Mesendoderm (in vitro differentiated cells): Measurements from ENCODE around the gene ADH1C.
"Not testable (repeated sequence)": the region's sequence is repeated elsewhere in the genome, so short reads cannot be mapped to it uniquely, and the experiment has no call there.

Experiments used
- DNase-seq: peaks from one replicate; pipeline ENCODE4 v3.0.0; 2013
- H2AK5ac ChIP-seq: 2 replicates; pipeline ENCODE4 v1.6.1; 2013; ENCODE audit warnings: low read length, inconsistent platforms
- H2BK120ac ChIP-seq: 2 replicates; pipeline ENCODE4 v1.6.1; 2013; ENCODE audit warnings: low read depth, mild to moderate bottlenecking, low read length, moderate library complexity, mixed read lengths
- H2BK15ac ChIP-seq: replicated peaks from 2 replicates; pipeline ENCODE4 v1.6.1; 2013; ENCODE audit warnings: low read depth, mild to moderate bottlenecking, moderate library complexity
- H2BK5ac ChIP-seq: 2 replicates; pipeline ENCODE4 v1.6.1; 2013; ENCODE audit warnings: low read length, inconsistent platforms
- H3K18ac ChIP-seq: 2 replicates; pipeline ENCODE4 v1.6.1; 2013; ENCODE audit warnings: mild to moderate bottlenecking, low read length, mixed read lengths
- H3K23ac ChIP-seq: one replicate; pipeline ENCODE4 v1.6.1; 2013; ENCODE audit warnings: low read length
- H3K27ac ChIP-seq: 2 replicates; pipeline ENCODE4 v1.5.1; 2013; ENCODE audit warnings: low read depth, mild to moderate bottlenecking, inconsistent platforms, low read length, moderate library complexity
- H3K27me3 ChIP-seq: 2 replicates; pipeline ENCODE4 v1.6.1; 2013; ENCODE audit warnings: low read length, control low read depth, mild to moderate bottlenecking, inconsistent platforms; ENCODE audit not compliant: insufficient read depth, poor library complexity
- H3K36me3 ChIP-seq: 2 replicates; pipeline ENCODE4 v1.6.1; 2013; ENCODE audit warnings: low read length, inconsistent platforms; ENCODE audit not compliant: control insufficient read depth, insufficient read depth
- H3K4ac ChIP-seq: one replicate; pipeline ENCODE4 v1.6.1; 2013; ENCODE audit warnings: low read depth, mild to moderate bottlenecking, low read length, moderate library complexity
- H3K4me1 ChIP-seq: 2 replicates; pipeline ENCODE4 v1.6.1; 2013; ENCODE audit warnings: low read depth, low read length, inconsistent platforms; ENCODE audit not compliant: control insufficient read depth
- H3K4me2 ChIP-seq: 2 replicates; pipeline ENCODE4 v1.6.1; 2013; ENCODE audit warnings: low read length
- H3K4me3 ChIP-seq: 2 replicates; pipeline ENCODE4 v1.5.1; 2013; ENCODE audit warnings: mild to moderate bottlenecking, low read length
- H3K56ac ChIP-seq: one replicate; pipeline ENCODE4 v1.6.1; 2013; ENCODE audit warnings: low read length
- H3K79me1 ChIP-seq: 2 replicates; pipeline ENCODE4 v1.6.1; 2013; ENCODE audit warnings: low read length, inconsistent platforms
- H3K79me2 ChIP-seq: 2 replicates; pipeline ENCODE4 v1.6.1; 2013; ENCODE audit warnings: mild to moderate bottlenecking, low read length; ENCODE audit not compliant: control insufficient read depth, insufficient read depth
- H3K9ac ChIP-seq: 2 replicates; pipeline ENCODE4 v1.6.1; 2013; ENCODE audit warnings: low read length, inconsistent platforms
- H4K5ac ChIP-seq: one replicate; pipeline ENCODE4 v1.6.1; 2013; ENCODE audit warnings: low read length
- H4K8ac ChIP-seq: one replicate; pipeline ENCODE4 v1.6.1; 2013; ENCODE audit warnings: low read depth, mild to moderate bottlenecking, control low read depth, low read length, moderate library complexity
- WGBS: extraction: QIAGEN DNeasy Blood & Tissue Kit; methylation state at CpG from one replicate; pipeline ENCODE4 v1.1.7; 2013; ENCODE audit warnings: low lambda C conversion rate, missing lambda C conversion rate; ENCODE audit not compliant: insufficient coverage; ENCODE audit errors: extremely low coverage; 5-methylcytosine and 5-hydroxymethylcytosine counted together

ADH1C gene

GRCh38 chr4:99356149-99356548 lies 3.6 kb upstream of the ADH1C start:
- not testable (repeated sequence) for H4K5ac ChIP-seq, H3K4ac ChIP-seq, H2BK15ac ChIP-seq, H3K79me2 ChIP-seq, DNase-seq, H3K9ac ChIP-seq, H2AK5ac ChIP-seq, H3K18ac ChIP-seq, H2BK120ac ChIP-seq, H2BK5ac ChIP-seq, H3K27ac ChIP-seq, H4K8ac ChIP-seq, H3K4me3 ChIP-seq, H3K4me1 ChIP-seq, H3K56ac ChIP-seq, H3K36me3 ChIP-seq, H3K4me2 ChIP-seq, H3K23ac ChIP-seq, H3K27me3 ChIP-seq, H3K79me1 ChIP-seq
- WGBS = no CpG with 5 or more reads among the region's 10 CpGs

- no CpG with 5 or more reads among the region's 2 CpGs for WGBS
- Histone ChIP-seq H3K4me3 (no peak overlapping the region), H3K9ac (no peak overlapping the region), H2BK120ac (no peak overlapping the region), H3K27me3 (no peaks in the 10 kb centered on the region), H3K79me1 (no peaks in the 10 kb centered on the region), H3K4ac (no peak overlapping the region), H4K8ac (no peak overlapping the region), H3K23ac (no peak overlapping the region), H2BK15ac (no peak overlapping the region), H3K4me1 (no peaks in the 10 kb centered on the region), H3K36me3 (no peaks in the 10 kb centered on the region), H3K4me2 (no peak overlapping the region), H3K27ac (no peak overlapping the region), H3K56ac (no peak overlapping the region), H2BK5ac (no peak overlapping the region), H3K18ac (no peak overlapping the region), H2AK5ac (no peak overlapping the region), H4K5ac (no peak overlapping the region), H3K79me2 (no peaks in the 10 kb centered on the region)
- no peak for DNase-seq
These were observed 1.1 kb downstream of the ADH1C start for GRCh38 chr4:99351487-99351886.

GRCh38 chr4:99349338-99349737 lies 3.2 kb downstream of the ADH1C start:
- Histone ChIP-seq H2BK5ac (no peak overlapping the region), H3K4me2 (no peak overlapping the region), H2BK15ac (no peak overlapping the region), H3K4me3 (no peak overlapping the region), H3K56ac (no peak overlapping the region), H3K4me1 (no peaks in the 10 kb centered on the region), H3K27me3 (no peaks in the 10 kb centered on the region), H4K5ac (no peak overlapping the region), H3K9ac (no peak overlapping the region), H3K18ac (no peak overlapping the region), H3K79me2 (no peaks in the 10 kb centered on the region), H3K36me3 (no peaks in the 10 kb centered on the region), H3K4ac (no peak overlapping the region), H3K79me1 (no peaks in the 10 kb centered on the region), H4K8ac (no peak overlapping the region), H2BK120ac (no peak overlapping the region), H3K27ac (no peak overlapping the region), H2AK5ac (no peak overlapping the region), H3K23ac (no peak overlapping the region)
- no peak for DNase-seq

- H4K5ac ChIP-seq, H2BK120ac ChIP-seq, H3K4me3 ChIP-seq, H3K18ac ChIP-seq, H3K23ac ChIP-seq, H3K36me3 ChIP-seq, DNase-seq, H3K9ac ChIP-seq, H3K27me3 ChIP-seq, H2BK5ac ChIP-seq, H2AK5ac ChIP-seq, H4K8ac ChIP-seq, H3K27ac ChIP-seq, H3K79me1 ChIP-seq, H2BK15ac ChIP-seq, H3K4ac ChIP-seq, H3K56ac ChIP-seq, H3K4me2 ChIP-seq, H3K79me2 ChIP-seq, H3K4me1 ChIP-seq: not testable (repeated sequence)
- no CpG with 5 or more reads among the region's 7 CpGs for WGBS
These were observed 9.9 kb downstream of the ADH1C start for GRCh38 chr4:99342624-99343023.

GRCh38 chr4:99341426-99341825 lies 11.1 kb downstream of the ADH1C start:
- H3K27me3 ChIP-seq = peaks cover 2% of the 10 kb centered on the region

GRCh38 chr4:99339172-99339571 lies 13.4 kb downstream of the ADH1C start:
- Histone ChIP-seq H3K27ac (no peak overlapping the region), H3K23ac (no peak overlapping the region), H3K27me3 (peaks cover 2% of the 10 kb centered on the region)

More at GRCh38 chr4:99341426-99341825, 11.1 kb downstream of the ADH1C start:
- H2BK120ac ChIP-seq = no peak overlapping the region
- H4K8ac ChIP-seq = no peak overlapping the region
- no peak overlapping the region for H2AK5ac ChIP-seq
- no peak overlapping the region for H3K27ac ChIP-seq
- no peaks in the 10 kb centered on the region for H3K36me3 ChIP-seq
- H3K56ac ChIP-seq = no peak overlapping the region
- H3K18ac ChIP-seq = no peak overlapping the region
- no peak for DNase-seq
- no peaks in the 10 kb centered on the region for H3K4me1 ChIP-seq
- no peak overlapping the region for H3K23ac ChIP-seq
- H4K5ac ChIP-seq = no peak overlapping the region
- WGBS = no CpG with 5 or more reads among the region's 1 CpG
- H3K79me2 ChIP-seq = no peaks in the 10 kb centered on the region
- no peak overlapping the region for H3K4ac ChIP-seq
- no peak overlapping the region for H2BK15ac ChIP-seq
- H3K4me2 ChIP-seq = no peak overlapping the region
- no peak overlapping the region for H2BK5ac ChIP-seq
- H3K9ac ChIP-seq = no peak overlapping the region
- no peaks in the 10 kb centered on the region for H3K79me1 ChIP-seq
- no peak overlapping the region for H3K4me3 ChIP-seq

More at GRCh38 chr4:99339172-99339571, 13.4 kb downstream of the ADH1C start:
- Histone ChIP-seq H4K8ac (no peak overlapping the region), H3K4ac (no peak overlapping the region), H3K56ac (no peak overlapping the region), H4K5ac (no peak overlapping the region), H3K4me3 (no peak overlapping the region), H3K18ac (no peak overlapping the region), H3K9ac (no peak overlapping the region), H2BK15ac (no peak overlapping the region), H2BK5ac (no peak overlapping the region), H3K36me3 (no peaks in the 10 kb centered on the region), H2BK120ac (no peak overlapping the region), H2AK5ac (no peak overlapping the region), H3K4me1 (no peaks in the 10 kb centered on the region), H3K79me2 (no peaks in the 10 kb centered on the region), H3K79me1 (no peaks in the 10 kb centered on the region), H3K4me2 (no peak overlapping the region)
- no CpG with 5 or more reads among the region's 3 CpGs for WGBS
- DNase-seq = no peak
